Astrocyte of the spinal cord (primary cell): ENCODE results near the gene LRCH2.

ENCODE experiments used
- DNase-seq: peaks from one replicate; pipeline ENCODE4 v3.0.0; 2011; ENCODE audit warnings: low read depth, low spot score
- H3K4me3 ChIP-seq: 2 replicates; pipeline ENCODE4 v1.5.1; 2011; ENCODE audit warnings: low read depth, mild to moderate bottlenecking, low read length, moderate library complexity
- CTCF ChIP-seq: IDR thresholded peaks from 2 replicates; pipeline ENCODE4 v1.5.1; 2012; ENCODE audit warnings: low read depth, mild to moderate bottlenecking, low read length, inconsistent platforms
- in situ Hi-C: cut with HindIII; loops from 2 replicates; pipeline ENCODE4 v1.10.0; 2017; ENCODE audit warnings: low sequenced_read_pairs

The LRCH2 gene

GRCh38 chrX:115093191-115093590 lies 140.7 kb downstream of the LRCH2 start:
- no peak for DNase-seq
- in situ Hi-C loops = no loop called here
- no peak for TF ChIP-seq CTCF
- H3K4me3 ChIP-seq = no peak overlapping the region

DNA sequence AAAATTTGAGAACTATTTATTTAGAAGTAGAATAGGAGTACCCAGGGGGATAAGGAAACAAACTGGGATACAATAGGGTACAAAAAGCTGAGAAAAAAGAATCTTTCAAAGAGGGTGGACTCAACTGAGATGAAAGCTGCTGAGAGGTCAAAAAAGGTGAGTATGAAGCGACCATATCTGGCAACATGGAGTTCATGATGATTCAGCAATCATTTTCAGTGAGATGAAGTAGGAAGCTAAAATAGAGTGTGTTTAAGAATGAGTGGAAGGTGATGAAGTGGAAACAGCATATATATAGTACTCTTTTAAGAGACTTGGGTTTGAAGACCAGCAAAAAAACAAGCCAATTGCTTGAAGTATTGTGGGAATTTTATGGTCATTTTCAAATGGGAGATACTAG lies 144.5 kb downstream of the LRCH2 start:
- in situ Hi-C loops = no loop called here
- no peak for TF ChIP-seq CTCF
- DNase-seq = no peak
- H3K4me3 ChIP-seq = no peak overlapping the region

GRCh38 chrX:115068896-115069295 lies 165.0 kb downstream of the LRCH2 start:
- in situ Hi-C loops = no loop called here
- no peak for TF ChIP-seq CTCF
- no peak for DNase-seq
- H3K4me3 ChIP-seq = no peak overlapping the region

GRCh38 chrX:115067812-115068211 lies 166.1 kb downstream of the LRCH2 start:
- H3K4me3 ChIP-seq = no peak overlapping the region
- peak; percentile 33 for DNase-seq
- in situ Hi-C loops = no loop called here
- no peak for TF ChIP-seq CTCF

GRCh38 chrX:115065304-115065703 lies 168.6 kb downstream of the LRCH2 start:
- TF ChIP-seq CTCF = no peak
- H3K4me3 ChIP-seq = no peak overlapping the region
- no peak for DNase-seq
- in situ Hi-C loops = no loop called here
